HG02973 (cell line): Measurements from ENCODE around the gene SHB.

Experiments
- ATAC-seq: cut with Tn5 transposase; IDR thresholded peaks from one replicate; pipeline ENCODE4 v1.9.1; 2021; ENCODE audit warnings: moderate library complexity; ENCODE audit not compliant: unreplicated experiment

Gene SHB

DNA sequence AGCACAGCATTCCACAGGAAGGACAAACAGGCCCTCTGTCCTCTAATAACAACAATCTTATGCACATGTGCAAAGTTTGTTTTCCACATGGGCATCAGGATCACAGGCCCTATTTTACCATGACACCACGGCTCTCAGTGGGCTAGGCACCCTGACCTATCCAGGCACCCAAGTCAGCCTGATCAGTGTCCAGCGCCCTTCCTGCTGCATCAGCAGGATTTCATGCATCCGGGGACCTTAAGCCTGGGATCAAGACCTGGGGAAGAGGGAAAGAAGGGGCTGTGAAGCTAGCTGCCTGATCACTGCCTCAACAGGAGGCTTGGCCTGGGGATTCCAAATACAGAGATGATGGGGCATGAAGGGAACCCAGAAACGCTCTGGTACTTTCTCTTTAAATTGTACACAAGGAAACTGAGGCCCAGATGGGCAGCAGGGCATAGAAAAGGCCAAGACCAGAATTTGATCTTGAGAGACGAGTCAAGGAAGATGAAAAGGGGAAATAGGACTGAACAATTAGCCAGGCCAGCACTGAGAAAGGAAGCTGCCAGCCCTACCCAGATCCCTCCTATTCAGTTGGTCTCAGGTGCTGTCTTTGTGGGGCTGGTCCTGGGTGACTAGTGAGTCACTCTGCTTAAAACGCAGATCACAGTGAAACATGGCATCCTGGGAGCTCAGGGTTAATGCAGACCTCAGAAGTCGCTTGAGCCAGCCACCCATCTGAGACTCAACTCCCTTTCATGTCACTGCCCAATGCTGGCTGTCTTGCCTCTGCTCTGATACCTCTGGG lies 57.9 kb downstream of the SHB start:
- ATAC-seq = no peak

DNA sequence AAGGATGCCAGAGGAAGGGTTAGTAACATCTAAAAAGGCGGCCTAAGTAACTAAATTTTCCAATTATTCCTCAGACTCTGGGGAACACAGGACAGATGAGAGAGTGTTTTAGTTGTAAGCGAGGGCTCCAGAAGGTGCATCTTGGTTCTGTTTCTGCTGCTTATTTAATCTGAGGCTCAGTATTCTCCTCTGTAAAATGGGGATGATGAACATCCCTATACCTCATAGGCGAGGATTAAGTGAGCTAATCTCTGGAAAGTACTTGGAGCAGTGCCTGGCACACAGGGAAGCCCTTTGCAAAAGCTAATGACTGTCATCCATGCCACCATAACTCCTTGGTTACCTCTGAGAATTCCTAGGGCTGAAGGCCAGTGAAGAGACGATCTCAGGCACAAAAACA lies 59.0 kb downstream of the SHB start:
- ATAC-seq = no peak

GRCh38 chr9:38009035-38009501 lies 60.0 kb downstream of the SHB start:
- ATAC-seq = no peak

- ATAC-seq = peak; percentile 72
Observed at GRCh38 chr9:38008168-38009034, 60.6 kb downstream of the SHB start.

DNA sequence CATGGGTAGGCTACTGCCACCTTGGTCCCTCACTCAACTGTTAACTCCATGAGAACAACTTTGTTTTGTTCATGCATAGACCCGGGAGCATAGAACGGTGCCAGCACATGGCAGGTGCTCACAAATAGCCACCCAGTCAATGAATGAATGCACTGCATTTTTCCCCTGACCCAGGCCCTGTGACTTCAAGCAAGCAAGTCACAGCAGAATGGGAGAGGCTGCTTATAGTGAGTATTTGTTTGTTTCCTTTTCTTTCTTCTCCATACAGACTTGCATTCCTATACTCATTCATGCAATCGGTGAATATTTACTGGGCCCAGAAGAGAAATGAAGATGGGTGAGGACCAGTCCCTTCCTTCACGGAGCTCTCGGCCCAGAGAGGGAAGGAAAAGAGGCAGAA lies 62.0 kb downstream of the SHB start:
- no peak for ATAC-seq

DNA sequence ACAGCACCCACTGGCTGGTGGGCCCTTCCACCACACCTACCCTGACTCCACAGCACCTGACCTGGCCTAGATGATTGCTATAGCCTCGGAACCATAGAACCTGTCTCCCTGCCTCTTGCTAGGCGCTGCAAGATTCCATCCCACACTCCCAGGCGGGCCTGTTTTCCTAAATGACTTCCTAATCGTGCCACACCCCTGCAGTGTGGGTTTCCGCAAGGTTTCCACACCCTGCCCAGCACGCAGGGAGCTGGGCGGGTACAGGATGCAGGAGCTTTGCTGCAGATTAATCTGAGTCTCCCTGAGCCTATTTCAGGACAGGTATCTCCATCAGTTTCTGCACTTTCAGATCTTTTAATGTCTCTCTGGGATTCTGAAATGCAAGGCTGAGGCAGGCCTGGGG lies 62.9 kb downstream of the SHB start:
- ATAC-seq = no peak

- ATAC-seq = no peak
Observed at GRCh38 chr9:38004809-38005560, 64.0 kb downstream of the SHB start.

GRCh38 chr9:38003946-38004808 lies 64.8 kb downstream of the SHB start:
- ATAC-seq = no peak

GRCh38 chr9:38003230-38003629 lies 65.8 kb downstream of the SHB start:
- ATAC-seq = no peak

DNA sequence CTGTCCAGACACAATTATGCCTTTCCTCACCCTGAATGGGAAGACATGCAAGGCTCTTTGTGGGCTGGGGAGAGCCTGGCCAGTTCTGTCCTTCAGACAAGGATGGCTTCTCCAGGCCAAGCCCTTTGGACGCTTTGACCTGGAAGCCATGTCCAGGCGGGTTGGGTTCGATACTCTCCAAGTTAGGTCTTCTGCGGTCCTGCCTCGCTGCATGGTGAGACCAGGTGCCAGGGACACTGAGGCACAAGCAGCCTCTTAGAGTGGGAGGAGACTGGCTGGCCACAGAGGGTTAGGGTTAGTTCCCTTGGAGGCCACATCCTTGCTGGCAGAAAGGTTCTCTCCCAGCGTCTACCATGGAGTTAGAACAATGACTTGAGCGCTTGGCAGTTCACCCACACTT lies 67.6 kb downstream of the SHB start:
- no peak for ATAC-seq

DNA sequence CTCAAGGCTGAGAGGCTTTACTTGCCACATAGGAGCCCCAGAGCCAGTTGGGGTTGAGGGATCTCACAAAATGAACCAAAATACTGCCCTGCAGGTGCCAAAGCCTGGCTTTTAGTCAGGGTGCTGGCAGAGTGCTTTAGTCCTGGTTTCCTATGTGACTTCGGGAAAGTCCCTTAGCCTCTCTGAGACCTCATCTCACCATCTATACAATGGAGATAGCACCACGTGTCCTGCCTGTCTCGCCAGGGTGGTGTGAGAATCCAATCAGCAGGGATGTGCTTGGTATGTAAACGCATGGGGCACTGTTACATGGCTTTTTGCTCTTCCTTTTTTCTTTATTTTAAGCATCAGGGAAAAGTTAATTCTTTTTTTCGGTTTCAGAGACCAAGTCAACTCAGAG lies 68.3 kb downstream of the SHB start:
- ATAC-seq = no peak

GRCh38 chr9:38000332-38000731 lies 68.7 kb downstream of the SHB start:
- no peak for ATAC-seq

- ATAC-seq = no peak
Observed at GRCh38 chr9:37999588-38000189, 69.3 kb downstream of the SHB start.

DNA sequence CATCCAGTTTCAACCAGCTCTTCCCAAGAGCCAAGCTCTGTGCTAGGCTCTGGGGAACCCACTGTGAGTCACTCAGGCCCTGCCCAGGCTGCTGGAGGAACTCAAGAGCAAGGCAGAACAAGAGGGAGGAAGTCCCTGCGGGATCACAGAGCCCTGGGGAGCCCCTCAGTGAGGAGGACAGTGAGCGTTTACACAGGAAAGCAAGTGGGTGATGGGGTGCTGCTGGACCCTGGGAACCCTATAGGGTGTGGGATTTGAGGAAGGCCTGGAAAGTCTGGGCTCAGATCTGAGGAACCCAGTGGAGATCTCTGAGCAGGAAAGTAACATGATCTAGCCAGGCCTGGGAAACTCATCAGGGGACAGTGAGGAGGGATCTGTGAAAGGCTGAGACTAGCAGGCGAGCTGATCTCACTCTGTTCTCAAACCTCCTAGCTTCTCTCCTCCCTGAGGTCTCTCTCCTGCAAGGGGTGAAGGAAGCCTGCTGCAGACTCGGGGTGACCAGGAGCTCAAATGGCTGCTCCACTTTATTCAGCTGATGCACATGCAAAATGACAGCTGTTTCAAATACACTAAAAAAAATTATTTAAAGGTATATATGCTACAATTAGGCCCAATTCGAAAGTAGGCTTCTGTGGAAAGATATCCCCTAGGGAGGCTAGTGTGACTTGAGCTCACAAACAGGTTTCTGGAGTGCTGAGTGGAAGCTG lies 70.0 kb downstream of the SHB start:
- no peak for ATAC-seq

- ATAC-seq = no peak
Observed at GRCh38 chr9:37997636-37998374, 71.2 kb downstream of the SHB start.

DNA sequence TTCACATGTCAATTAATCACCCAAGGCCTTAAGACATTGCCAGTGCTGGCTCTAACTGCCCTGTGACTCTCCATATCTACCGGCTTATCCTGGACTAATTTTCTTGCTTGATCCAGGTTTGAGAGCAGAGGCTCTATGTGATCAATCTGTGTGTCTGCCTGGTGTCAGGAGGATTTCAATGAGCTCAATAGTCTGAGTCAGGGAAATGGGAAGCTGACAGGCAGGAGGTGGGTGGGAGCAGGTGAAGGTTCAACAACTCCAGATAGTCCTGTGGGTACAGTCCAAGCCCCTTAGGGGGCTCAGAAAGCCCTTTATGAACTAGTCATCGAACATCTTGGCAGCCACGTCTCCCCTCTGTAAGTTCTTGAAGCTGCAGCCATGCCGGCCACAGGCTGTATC lies 72.2 kb downstream of the SHB start:
- ATAC-seq = no peak

- ATAC-seq = no peak
Observed at GRCh38 chr9:37995961-37996818, 72.8 kb downstream of the SHB start.

DNA sequence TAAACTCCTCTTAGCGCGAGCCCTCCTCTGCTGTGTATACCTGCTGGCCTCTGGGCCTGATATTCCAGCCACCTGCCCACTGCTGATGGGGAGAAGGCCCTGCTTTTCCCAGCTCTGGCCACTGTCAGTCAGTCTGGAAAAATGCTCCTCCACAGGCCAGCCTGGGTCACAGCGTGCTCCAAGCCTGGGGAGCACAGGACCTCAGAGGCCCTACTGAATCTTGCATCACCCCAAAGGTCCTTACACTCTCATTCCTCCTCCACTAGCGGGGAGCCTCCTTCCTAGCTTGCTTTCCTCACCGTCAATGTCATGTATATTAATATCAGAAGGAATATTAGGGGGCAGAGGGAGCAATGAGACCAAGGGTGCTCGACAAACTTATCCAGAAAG lies 73.7 kb downstream of the SHB start:
- no peak for ATAC-seq
